ENCODE data around the gene DMKN.

The DMKN gene

GRCh38 chr19:35488677-35489076, 24.8 kb downstream of the DMKN start:
- H2AFZ ChIP-seq (ENCODE audit: low read depth, low read length) = no peak overlapping the region
- H3K4me1 ChIP-seq (ENCODE audit: control insufficient read depth, insufficient read depth, low read depth, low read length) = no peaks in the 10 kb centered on the region
- H3K27me3 ChIP-seq (ENCODE audit: control insufficient read depth in 1 of 2, insufficient read depth in 1 of 2, low read length in 2 of 2) = peaks cover 29 to 88% of the 10 kb centered on the region in 2 experiments
- no peak overlapping the region for H3K18ac ChIP-seq (ENCODE audit: low read depth in 1 of 2, low read length in 2 of 2)
- H2BK12ac ChIP-seq (ENCODE audit: low read length in 2 of 2) = no peak overlapping the region
- no peak overlapping the region for H3K4me2 ChIP-seq (ENCODE audit: low read length, poor library complexity, severe bottlenecking)
- H4K91ac ChIP-seq (ENCODE audit: low read length) = no peak overlapping the region
- H3K4ac ChIP-seq (ENCODE audit: low read depth in 1 of 2, low read length in 2 of 2) = no peak overlapping the region
- no peak overlapping the region for H3K14ac ChIP-seq (ENCODE audit: low read length in 2 of 2)
- no peaks in the 10 kb centered on the region for H3K79me1 ChIP-seq (replicated peaks; ENCODE audit: low read length, poor library complexity, severe bottlenecking)
- no peak overlapping the region for H2BK120ac ChIP-seq (ENCODE audit: low read depth, low read length)
- H4K8ac ChIP-seq (ENCODE audit: low read length) = no peak overlapping the region
- no peak overlapping the region for H2AK5ac ChIP-seq (ENCODE audit: low read length, severe bottlenecking)
- whole genome bisulfite sequencing = 89% methylated on average over 15 of the region's 16 CpGs
- no peak overlapping the region for H3K27ac ChIP-seq (ENCODE audit: low read length, poor library complexity, severe bottlenecking)
- H3K23ac ChIP-seq (ENCODE audit: low read length in 2 of 2) = no peak overlapping the region
- H3K9me3 ChIP-seq (ENCODE audit: control insufficient read depth, low read length) = no peaks in the 10 kb centered on the region
- no peak overlapping the region for H3K4me3 ChIP-seq (ENCODE audit: insufficient read depth in 1 of 2, low read depth in 1 of 2, low read length in 2 of 2)
- H2BK15ac ChIP-seq (ENCODE audit: low read depth, poor library complexity, severe bottlenecking) = no peak overlapping the region
- no peak overlapping the region for H3K9ac ChIP-seq (ENCODE audit: low read length)
- no peaks in the 10 kb centered on the region for H3K36me3 ChIP-seq (ENCODE audit: control insufficient read depth in 1 of 2, insufficient read depth in 2 of 2, low read depth in 1 of 2, low read length in 2 of 2)
- no peak for DNase-seq
- H2BK5ac ChIP-seq (ENCODE audit: low read depth, low read length, poor library complexity, severe bottlenecking) = no peak overlapping the region

DNA sequence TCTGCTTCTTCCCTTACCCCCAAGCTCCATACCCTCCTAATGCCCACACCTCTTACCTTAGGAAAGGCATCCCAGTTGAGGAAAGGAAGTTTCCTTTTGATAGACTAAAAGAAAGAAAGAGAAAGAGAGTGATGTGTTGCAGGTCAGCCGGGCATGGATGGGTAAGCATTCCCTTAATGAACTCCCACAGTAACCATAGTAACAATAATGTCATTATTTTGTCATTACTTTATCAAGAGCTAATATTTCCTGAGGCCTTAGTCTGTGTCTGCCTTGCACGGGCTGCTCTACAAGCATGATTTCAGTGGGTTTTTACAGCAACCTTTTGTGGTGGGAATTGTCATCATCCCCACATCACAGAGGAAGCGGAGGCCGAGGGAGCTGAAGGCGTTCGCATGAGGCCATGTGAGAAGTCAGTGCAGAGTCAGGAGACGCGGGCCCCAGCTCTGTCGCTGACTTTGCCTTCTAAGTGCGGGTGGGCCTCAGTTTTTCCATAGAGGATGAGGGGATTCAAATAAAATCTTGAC, 25.7 kb downstream of the DMKN start:
- no peak for DNase-seq
- Histone ChIP-seq H2AK5ac (ENCODE audit: low read length, severe bottlenecking) (no peak overlapping the region), H3K27me3 (ENCODE audit: control insufficient read depth in 1 of 2, insufficient read depth in 1 of 2, low read length in 2 of 2) (peaks cover 26 to 78% of the 10 kb centered on the region in 2 experiments), H3K23ac (ENCODE audit: low read length in 2 of 2) (no peak overlapping the region), H4K91ac (ENCODE audit: low read length) (no peak overlapping the region), H3K4ac (ENCODE audit: low read depth in 1 of 2, low read length in 2 of 2) (no peak overlapping the region), H3K9me3 (ENCODE audit: control insufficient read depth, low read length) (no peaks in the 10 kb centered on the region), H3K36me3 (ENCODE audit: control insufficient read depth in 1 of 2, insufficient read depth in 2 of 2, low read depth in 1 of 2, low read length in 2 of 2) (no peaks in the 10 kb centered on the region), H2AFZ (ENCODE audit: low read depth, low read length) (no peak overlapping the region), H3K9ac (ENCODE audit: low read length) (no peak overlapping the region), H2BK5ac (ENCODE audit: low read depth, low read length, poor library complexity, severe bottlenecking) (no peak overlapping the region), H3K79me1 (replicated peaks; ENCODE audit: low read length, poor library complexity, severe bottlenecking) (no peaks in the 10 kb centered on the region), H3K14ac (ENCODE audit: low read length in 2 of 2) (no peak overlapping the region), H2BK12ac (ENCODE audit: low read length in 2 of 2) (no peak overlapping the region), H3K4me1 (ENCODE audit: control insufficient read depth, insufficient read depth, low read depth, low read length) (no peaks in the 10 kb centered on the region), H3K4me2 (ENCODE audit: low read length, poor library complexity, severe bottlenecking) (no peak overlapping the region), H4K8ac (ENCODE audit: low read length) (no peak overlapping the region), H3K4me3 (ENCODE audit: insufficient read depth in 1 of 2, low read depth in 1 of 2, low read length in 2 of 2) (no peak overlapping the region), H2BK120ac (ENCODE audit: low read depth, low read length) (no peak overlapping the region), H3K27ac (ENCODE audit: low read length, poor library complexity, severe bottlenecking) (no peak overlapping the region), H3K18ac (ENCODE audit: low read depth in 1 of 2, low read length in 2 of 2) (no peak overlapping the region), H2BK15ac (ENCODE audit: low read depth, poor library complexity, severe bottlenecking) (no peak overlapping the region)
- WGBS = 88% methylated on average over 5 of the region's 10 CpGs

GRCh38 chr19:35486268-35486708, 27.2 kb downstream of the DMKN start:
- no peak overlapping the region for H2AFZ ChIP-seq (ENCODE audit: low read depth, low read length)
- no peaks in the 10 kb centered on the region for H3K36me3 ChIP-seq (ENCODE audit: control insufficient read depth in 1 of 2, insufficient read depth in 2 of 2, low read depth in 1 of 2, low read length in 2 of 2)
- H2AK5ac ChIP-seq (ENCODE audit: low read length, severe bottlenecking) = no peak overlapping the region
- no peak overlapping the region for H4K8ac ChIP-seq (ENCODE audit: low read length)
- H3K23ac ChIP-seq (ENCODE audit: low read length in 2 of 2) = no peak overlapping the region
- 97% methylated on average over 1 of the region's 3 CpGs for WGBS
- peaks cover 15 to 65% of the 10 kb centered on the region in 2 experiments for H3K27me3 ChIP-seq (ENCODE audit: control insufficient read depth in 1 of 2, insufficient read depth in 1 of 2, low read length in 2 of 2)
- no peak overlapping the region for H4K91ac ChIP-seq (ENCODE audit: low read length)
- no peak overlapping the region for H3K18ac ChIP-seq (ENCODE audit: low read depth in 1 of 2, low read length in 2 of 2)
- no peak overlapping the region for H2BK120ac ChIP-seq (ENCODE audit: low read depth, low read length)
- H3K4me2 ChIP-seq (ENCODE audit: low read length, poor library complexity, severe bottlenecking) = no peak overlapping the region
- no peak overlapping the region for H2BK15ac ChIP-seq (ENCODE audit: low read depth, poor library complexity, severe bottlenecking)
- no peak overlapping the region for H3K14ac ChIP-seq (ENCODE audit: low read length in 2 of 2)
- H3K9ac ChIP-seq (ENCODE audit: low read length) = no peak overlapping the region
- H3K4me1 ChIP-seq (ENCODE audit: control insufficient read depth, insufficient read depth, low read depth, low read length) = no peaks in the 10 kb centered on the region
- H3K79me1 ChIP-seq (replicated peaks; ENCODE audit: low read length, poor library complexity, severe bottlenecking) = no peaks in the 10 kb centered on the region
- no peak overlapping the region for H2BK12ac ChIP-seq (ENCODE audit: low read length in 2 of 2)
- H3K4ac ChIP-seq (ENCODE audit: low read depth in 1 of 2, low read length in 2 of 2) = no peak overlapping the region
- no peak for DNase-seq
- no peak overlapping the region for H2BK5ac ChIP-seq (ENCODE audit: low read depth, low read length, poor library complexity, severe bottlenecking)
- H3K9me3 ChIP-seq (ENCODE audit: control insufficient read depth, low read length) = no peaks in the 10 kb centered on the region
- no peak overlapping the region for H3K27ac ChIP-seq (ENCODE audit: low read length, poor library complexity, severe bottlenecking)
- H3K4me3 ChIP-seq (ENCODE audit: insufficient read depth in 1 of 2, low read depth in 1 of 2, low read length in 2 of 2) = no peak overlapping the region

- Histone ChIP-seq H3K23ac (ENCODE audit: low read length in 2 of 2) (no peak overlapping the region), H3K79me1 (replicated peaks; ENCODE audit: low read length, poor library complexity, severe bottlenecking) (no peaks in the 10 kb centered on the region), H3K27me3 (ENCODE audit: control insufficient read depth in 1 of 2, insufficient read depth in 1 of 2, low read length in 2 of 2) (peaks cover 4 to 52% of the 10 kb centered on the region in 2 experiments), H4K8ac (ENCODE audit: low read length) (no peak overlapping the region), H2BK12ac (ENCODE audit: low read length in 2 of 2) (no peak overlapping the region), H3K27ac (ENCODE audit: low read length, poor library complexity, severe bottlenecking) (no peak overlapping the region), H2AK5ac (ENCODE audit: low read length, severe bottlenecking) (no peak overlapping the region), H3K9ac (ENCODE audit: low read length) (no peak overlapping the region), H2BK120ac (ENCODE audit: low read depth, low read length) (no peak overlapping the region), H3K4ac (ENCODE audit: low read depth in 1 of 2, low read length in 2 of 2) (no peak overlapping the region), H3K9me3 (ENCODE audit: control insufficient read depth, low read length) (no peaks in the 10 kb centered on the region), H3K4me1 (ENCODE audit: control insufficient read depth, insufficient read depth, low read depth, low read length) (no peaks in the 10 kb centered on the region), H2BK5ac (ENCODE audit: low read depth, low read length, poor library complexity, severe bottlenecking) (no peak overlapping the region), H3K4me2 (ENCODE audit: low read length, poor library complexity, severe bottlenecking) (no peak overlapping the region), H4K91ac (ENCODE audit: low read length) (no peak overlapping the region), H3K36me3 (ENCODE audit: control insufficient read depth in 1 of 2, insufficient read depth in 2 of 2, low read depth in 1 of 2, low read length in 2 of 2) (no peaks in the 10 kb centered on the region), H3K4me3 (ENCODE audit: insufficient read depth in 1 of 2, low read depth in 1 of 2, low read length in 2 of 2) (no peak overlapping the region), H2AFZ (ENCODE audit: low read depth, low read length) (no peak overlapping the region), H3K18ac (ENCODE audit: low read depth in 1 of 2, low read length in 2 of 2) (no peak overlapping the region), H3K14ac (ENCODE audit: low read length in 2 of 2) (no peak overlapping the region), H2BK15ac (ENCODE audit: low read depth, poor library complexity, severe bottlenecking) (no peak overlapping the region)
- DNase-seq = no peak
- 44% methylated on average over 6 of the region's 7 CpGs for WGBS
These were observed 29.0 kb downstream of the DMKN start for GRCh38 chr19:35484252-35485036.
